ENCODE data around the gene DEPDC1.

Gene DEPDC1

GRCh38 chr1:68470388-68470970, 26.4 kb downstream of the DEPDC1 start:
- DNase-seq = no peak

DNA sequence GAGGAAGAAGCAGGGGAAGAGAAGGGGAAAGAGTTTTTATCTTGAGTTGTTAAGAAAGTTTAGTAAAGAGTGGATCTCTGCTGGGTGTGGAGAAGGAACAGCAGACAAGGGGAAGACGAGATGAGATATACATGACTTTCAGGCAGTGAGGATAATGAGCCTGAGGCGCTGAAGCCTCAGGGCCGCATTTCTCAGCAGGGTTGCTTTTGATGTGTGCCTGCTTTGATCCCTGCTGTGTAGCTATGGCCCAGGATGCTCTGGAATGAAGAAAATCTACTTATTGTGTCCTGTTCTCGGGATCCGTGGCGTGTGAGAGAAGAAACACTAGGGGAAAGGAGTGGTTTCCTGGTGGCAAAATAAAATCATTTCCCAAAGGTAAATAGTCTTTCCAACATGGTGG, 32.0 kb downstream of the DEPDC1 start:
- DNase-seq = no peak

GRCh38 chr1:68460935-68461334, 35.9 kb downstream of the DEPDC1 start:
- DNase-seq = no peak

- DNase-seq = no peak
These were observed 37.1 kb downstream of the DEPDC1 start for GRCh38 chr1:68459796-68460195.

DNA sequence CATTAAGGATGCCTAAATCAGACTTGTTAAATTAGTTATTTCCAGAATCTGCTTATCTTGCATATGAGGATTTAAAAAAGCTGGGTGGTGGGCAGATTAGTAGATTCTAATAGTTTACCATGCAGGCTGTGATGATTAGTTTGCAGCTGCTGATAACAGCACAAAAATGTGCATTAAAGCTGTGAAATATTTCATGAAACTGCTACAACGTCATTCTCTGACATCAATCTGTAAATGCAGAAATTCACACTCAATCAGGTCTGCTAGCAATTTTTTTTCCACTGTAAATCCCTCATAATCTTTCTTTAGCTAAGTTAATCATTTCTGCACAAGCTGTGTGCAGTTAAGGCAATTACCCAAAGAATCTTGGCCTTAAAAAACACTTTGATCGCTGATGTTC, 37.8 kb downstream of the DEPDC1 start:
- DNase-seq = no peak

GRCh38 chr1:68456202-68456601, 40.7 kb downstream of the DEPDC1 start:
- DNase-seq = no peak

GRCh38 chr1:68454534-68454933, 42.3 kb downstream of the DEPDC1 start:
- no peak for DNase-seq

GRCh38 chr1:68453060-68453670, 43.7 kb downstream of the DEPDC1 start:
- DNase-seq = no peak

DNA sequence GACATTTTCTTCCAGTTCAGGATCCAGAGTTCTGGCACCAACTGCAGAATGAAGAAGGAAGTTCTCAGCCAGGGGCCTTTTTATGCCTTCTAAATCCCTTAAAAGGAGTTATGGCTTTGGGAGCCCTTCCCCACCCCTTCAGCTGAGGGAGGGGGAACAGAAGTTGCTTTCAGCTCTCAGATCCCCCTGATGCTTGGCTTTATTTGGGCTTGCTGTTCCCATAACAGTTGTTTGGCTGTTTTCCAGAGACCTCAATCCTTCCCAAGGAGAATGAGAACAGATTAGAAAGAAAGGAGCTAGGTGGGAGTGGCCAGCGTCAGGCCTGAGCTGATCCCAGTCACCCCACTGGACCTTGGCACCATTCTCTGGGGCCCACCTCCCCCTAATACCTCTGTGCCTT, 47.0 kb downstream of the DEPDC1 start, which contains the start of gene RPE65:
TSS of gene RPE65 (minus strand) at position 54 of the 400 bp plus-strand sequence. CDS start at position 5, 49 bp downstream.
- DNase-seq = no peak

- no peak for DNase-seq
These were observed 48.5 kb downstream of the DEPDC1 start for GRCh38 chr1:68448365-68448764.

DNA sequence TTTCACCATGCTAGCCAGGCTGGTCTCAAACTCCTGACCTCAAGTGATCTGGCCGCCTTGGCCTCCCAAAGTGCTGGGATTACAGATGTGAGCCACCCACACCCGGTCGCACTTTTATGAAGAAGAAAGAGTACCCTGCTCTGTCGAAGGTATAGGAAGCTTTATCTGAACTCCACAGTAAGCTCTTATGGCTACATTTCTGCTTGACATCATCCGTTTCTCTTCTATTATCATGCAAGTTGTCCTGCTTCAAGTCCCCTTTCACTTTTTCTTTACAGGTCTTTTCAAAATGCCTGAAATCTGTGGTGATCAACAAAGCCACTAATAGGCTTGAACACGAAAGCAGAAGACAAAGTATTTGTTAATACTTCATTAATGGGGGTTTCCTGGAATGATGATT, 51.2 kb downstream of the DEPDC1 start:
- no peak for DNase-seq

GRCh38 chr1:68442822-68443556, 53.9 kb downstream of the DEPDC1 start:
- peak; percentile 30 for DNase-seq

GRCh38 chr1:68442006-68442405, 54.9 kb downstream of the DEPDC1 start:
- no peak for DNase-seq

DNA sequence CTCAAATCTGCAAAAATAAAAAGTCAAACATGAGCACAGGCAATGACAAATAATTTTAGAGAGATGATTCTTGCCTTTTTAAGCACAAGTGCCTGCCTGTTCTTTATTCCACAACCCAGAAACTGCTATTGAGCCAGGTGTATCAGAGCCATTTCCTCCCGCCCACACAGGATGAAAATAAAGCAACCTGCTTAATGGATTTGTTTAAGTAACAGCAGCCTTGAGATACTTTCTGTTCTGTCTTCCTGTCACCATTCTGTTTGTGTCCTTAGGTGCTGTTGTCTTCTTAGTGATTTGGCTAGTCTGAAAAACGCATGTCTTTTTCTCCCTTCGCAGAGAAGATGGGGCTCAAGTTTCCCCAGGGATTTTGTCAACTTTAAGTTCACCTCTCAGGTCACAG, 58.6 kb downstream of the DEPDC1 start:
- DNase-seq = no peak

DNA sequence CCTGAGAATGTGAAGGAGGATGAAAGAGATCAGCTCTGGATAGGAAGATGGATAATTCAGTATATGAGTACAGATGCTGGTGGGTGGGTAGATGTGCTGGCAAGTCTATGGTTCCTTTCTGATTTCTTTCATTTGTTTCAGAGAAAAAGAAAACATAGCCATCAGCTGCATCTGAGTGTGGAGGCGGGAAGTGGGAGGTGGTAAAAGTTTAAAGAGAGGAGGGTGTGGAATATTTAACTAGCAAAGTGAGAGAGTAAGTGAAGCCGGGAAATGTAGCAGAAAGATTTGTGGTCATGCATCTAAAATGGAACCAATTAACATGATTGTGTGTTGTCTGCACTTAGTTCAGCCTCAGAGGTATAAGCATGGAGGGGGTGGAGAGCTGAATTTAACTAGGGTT, 63.5 kb downstream of the DEPDC1 start:
- no peak for DNase-seq

- DNase-seq = no peak
These were observed 65.8 kb downstream of the DEPDC1 start for GRCh38 chr1:68431076-68431475.

DNA sequence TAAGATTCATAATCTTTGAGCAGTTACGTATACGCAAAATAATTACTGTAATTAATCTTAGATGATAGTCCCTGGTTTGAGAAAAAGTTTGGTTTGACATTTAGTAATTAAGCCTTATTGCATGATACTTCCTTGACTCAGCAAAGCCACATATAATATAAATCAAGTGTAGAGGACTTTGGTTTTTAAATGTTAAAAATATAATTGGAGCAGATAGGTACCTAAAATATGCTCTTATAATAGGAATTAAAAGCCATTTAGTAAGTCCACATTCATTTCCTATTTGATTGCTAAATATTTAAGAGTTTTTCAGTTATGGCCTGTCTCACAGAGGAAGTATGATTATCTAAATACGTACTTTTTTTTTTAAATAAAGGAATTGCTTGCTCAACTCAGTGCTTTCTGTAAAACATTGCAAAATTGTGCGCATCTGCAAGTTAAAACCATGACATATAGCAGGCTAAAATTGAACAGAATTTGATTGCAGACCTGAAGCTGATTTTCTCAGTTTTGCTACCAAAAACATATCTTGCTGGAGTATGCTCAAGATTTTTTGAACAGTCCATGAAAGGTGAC, 67.6 kb downstream of the DEPDC1 start:
- DNase-seq = no peak

- no peak for DNase-seq
These were observed 70.3 kb downstream of the DEPDC1 start for GRCh38 chr1:68426594-68426993.
